ENCODE data around the gene RNF220.
"Not testable (repeated sequence)": the region's sequence is repeated elsewhere in the genome, so short reads cannot be mapped to it uniquely, and the experiment has no call there.

Gene RNF220

DNA sequence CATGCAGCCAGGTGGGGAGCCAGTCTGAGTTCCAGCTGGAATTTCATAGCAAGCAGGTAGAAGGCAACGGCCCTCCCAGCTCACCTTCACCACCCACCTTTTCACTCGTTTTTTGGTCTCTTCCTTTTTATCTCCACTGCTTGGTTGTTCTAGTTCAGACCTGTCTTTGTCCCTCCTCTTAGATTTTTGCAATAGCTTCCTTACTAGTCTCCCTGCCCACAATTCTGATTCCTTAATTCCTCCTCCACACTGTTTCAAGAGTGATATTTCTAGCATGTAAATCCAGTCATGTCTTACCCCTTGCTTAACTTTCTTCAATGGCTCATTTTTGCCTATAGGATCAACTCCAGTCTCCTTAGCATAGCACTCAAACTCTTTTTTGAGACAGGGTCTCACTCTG, 149.7 kb downstream of the RNF220 start:
- DNase-seq, result no peak

DNA sequence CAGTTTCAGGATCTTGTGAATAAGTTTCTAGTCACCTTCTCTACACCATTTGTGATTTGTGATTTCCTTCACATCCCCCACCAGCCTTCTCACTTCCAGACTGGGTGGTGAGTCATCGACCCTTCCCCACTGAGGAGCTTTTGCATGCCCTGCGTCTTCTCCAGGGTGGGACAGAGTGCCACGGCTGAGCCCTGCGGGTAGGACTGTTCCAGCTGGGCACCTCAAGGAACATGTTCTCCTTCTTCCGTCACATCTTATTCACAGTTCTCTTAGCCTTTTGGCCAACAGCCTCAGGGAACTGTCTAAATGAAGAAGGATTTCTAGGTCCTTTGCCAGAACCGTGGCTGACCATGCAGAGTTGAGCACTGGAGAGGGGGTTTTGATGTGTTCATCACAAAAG, 152.7 kb downstream of the RNF220 start:
- no peak for DNase-seq

DNA sequence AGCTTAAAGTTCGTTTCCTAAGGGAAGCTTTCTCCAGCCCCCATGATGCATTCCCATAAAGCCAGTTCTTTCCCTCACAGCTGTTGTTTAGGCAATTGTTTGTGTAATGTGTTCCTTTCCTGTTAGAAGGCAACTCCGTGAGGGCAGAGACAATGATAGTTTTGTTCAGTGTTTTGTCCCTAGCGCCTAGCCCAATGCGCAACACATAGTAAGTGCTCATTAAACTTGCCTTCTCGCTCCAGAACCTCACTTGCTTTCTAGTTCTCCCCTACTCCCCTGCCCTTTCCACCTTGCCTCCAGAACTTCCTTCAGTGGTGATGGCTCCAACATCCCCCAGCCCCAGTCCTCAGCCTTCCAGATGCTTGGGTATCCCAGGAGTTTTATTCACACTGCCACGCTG, 153.8 kb downstream of the RNF220 start:
- DNase-seq, result no peak

DNA sequence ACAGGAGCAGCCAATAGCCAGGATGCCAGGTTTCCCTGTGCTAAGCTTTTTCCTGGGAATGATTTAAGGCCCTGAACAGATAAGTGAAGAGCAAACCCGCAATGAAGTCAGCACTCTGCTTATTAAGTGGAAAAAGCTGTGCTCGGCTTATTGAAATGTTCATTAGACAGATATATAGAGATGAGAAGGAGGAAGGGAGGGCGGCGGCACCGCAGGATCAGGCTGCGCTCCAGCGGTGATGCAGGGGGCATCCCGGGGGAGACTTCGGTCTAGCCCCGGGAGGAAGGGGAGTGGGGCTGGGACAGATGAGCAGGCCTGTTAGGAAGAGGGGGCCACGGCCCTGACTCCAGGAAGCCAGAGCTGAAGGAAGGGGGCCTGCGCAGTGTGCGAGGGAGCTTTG, 154.3 kb downstream of the RNF220 start:
- DNase-seq, result no peak

DNA sequence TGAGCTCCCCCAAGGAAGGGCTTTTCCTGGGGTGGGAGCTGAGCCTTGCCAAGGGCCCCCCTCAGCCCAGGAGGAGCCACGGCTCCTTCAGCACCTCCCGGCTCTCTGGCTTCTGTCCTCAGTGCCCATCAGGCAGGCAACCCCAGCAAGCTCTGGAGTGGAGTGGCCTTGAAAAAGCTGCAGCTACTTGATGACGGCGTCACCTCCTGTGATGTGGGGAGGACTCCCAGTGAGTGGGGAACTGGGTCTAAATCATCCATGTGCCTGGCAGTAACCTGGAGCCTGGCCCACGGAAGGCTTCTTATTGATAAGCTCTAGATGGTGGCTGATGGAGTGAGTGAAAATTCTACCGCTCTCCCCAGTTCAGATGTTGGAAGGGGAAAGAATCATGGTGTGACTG, 154.9 kb downstream of the RNF220 start:
- no peak for DNase-seq

DNA sequence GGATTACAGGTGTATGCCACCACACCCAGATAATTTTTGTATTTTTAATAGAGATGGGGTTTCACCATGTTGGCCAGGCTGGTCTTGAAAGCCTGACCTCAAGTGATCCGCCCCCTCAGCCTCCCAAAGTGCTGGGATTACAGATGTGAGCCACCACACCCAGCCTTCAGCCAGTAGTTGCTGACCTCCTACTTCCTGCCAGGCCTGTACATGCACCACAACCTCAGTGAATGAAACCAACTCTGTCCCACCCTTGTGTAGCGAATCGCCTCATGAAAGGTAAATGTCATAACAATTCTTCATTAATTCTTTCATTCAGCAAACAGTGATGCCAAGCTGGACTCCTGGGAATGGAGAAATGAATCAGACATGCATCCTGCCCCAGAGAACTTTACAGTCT, 155.6 kb downstream of the RNF220 start:
- not testable (repeated sequence) for DNase-seq

DNA sequence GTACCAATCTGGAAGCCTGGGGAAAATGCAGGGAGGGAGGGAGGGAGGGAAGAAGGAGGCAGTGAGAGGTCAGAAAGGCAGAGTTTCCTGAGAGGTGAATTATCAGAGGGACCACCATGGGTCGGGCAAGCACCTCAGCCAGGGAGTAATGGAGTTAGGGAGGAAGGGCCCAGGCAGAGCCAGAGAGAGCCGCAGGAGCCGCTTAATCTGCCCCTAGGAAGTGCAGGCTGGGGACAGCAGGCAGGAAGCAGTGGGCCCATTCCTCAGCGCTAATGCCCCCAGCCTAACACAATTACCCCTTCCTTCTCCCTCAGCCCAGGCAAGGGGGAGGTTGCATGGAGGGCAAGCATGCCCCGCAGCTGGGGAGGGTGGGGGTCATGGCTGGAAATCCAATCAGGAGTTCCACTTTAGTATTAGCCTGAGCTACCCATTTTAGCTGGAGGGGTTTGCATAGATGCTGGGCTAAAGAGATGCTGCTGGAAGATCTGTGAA, 160.2 kb downstream of the RNF220 start:
- no peak for DNase-seq

DNA sequence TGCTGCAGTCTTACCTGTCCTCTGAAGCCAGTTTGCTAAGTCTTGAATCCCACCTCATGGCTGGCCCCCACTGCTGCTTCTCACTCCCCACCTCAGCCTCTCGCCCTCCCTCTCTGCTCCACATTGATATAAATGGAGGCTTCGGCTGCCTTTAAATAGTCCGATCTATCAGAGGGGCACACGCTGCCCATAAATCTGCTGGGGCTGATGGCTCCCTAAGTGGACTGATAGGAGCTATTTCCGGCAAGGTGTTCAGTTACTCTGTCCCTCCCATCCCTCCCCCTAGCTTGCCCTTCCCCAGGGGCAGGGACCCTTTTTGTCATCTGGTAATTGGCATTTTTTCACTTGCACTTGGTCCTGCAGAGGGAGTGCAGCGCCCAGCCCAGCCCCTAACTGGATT, 160.8 kb downstream of the RNF220 start:
- DNase-seq, result no peak

DNA sequence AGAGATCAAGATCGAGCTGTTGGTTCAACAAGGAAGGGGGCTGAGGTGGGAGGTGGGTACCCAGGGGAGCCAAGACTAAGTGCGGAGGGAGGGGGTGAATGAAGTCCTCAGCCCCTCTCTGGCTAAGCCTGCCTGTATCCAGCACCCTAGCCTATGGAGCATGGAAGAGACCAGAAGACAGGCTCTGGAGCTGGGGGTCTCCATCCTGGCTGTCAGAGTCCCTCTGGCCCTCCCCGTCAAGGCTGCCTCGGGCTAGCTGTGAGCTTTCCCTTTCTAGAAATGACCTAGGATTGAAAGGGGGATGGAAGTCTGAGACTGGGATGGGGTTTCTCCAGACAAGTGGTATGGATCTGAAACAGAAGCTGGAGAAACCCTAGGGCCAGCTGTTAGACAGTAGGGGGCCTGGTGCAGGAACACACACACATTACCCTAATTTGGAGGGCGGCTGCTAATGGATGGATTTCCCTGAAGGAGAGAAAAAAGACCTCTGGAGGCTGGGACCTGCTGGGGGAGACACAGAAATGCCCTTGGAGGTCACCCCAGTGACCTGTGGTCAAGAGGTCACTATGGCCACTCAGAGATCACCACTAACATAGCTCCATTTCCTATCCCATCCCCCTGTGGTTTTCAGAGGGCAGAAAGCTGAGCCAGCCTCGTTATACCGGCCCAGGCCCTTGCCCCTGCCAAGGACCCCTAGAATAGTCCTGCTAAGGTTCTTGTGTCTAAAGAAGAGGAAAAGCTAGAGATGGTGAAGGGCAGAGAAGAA, 161.4 kb downstream of the RNF220 start:
- DNase-seq, result no peak

DNA sequence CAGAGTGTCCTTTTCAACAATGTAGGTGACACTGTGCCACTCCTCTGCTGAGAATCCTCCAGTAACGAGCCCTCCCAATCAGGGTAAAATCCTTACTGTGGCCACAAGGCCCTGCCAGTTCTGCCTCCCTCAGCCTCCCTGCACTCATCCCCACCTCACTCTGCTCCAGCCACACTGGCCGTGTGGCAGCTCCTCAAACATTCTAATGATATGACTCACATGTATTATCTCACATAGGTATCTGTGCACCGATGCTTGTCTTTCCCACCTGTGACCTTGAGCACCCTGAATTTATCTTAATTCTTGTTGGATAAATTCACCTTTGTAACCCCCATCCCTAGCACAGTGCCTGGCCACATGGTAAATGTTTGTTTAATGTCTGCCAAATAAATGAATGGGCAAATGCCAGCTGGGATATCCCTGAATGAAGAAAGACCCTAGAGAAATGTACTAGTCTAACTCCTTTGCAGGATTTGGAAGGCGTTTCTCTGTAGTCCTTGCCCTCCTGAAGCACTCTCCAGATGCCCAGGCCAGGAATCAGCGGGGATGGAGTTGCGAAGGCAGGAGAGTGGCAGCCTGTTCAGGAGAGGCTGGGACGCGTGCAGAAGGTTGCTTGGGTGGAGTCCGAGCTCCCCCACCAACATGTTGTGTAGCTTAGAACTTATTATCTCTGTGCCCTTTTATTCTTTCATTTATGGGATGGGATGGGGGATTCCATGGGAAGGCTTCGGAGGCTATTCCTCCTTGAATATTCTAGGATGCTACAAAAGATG, 163.3 kb downstream of the RNF220 start:
- DNase-seq, result no peak

DNA sequence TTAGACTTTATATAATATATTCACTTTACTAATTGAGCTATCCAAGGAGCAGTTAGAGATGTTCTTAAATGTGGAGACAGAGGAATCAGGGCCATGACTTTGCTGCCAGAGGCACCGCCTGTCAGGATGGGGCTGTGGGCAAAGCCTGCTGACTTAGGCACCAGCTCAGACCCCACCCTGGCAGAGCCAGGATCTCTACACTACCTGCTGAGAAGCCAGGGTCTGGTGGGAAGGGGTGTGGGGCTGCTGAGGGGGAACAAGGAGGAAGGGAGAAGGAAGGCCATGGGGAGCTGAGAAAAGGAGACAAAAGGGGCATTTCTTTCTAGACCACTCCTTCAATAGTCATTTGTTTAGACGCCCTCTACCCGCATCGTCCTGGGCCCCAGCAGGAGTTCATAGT, 164.4 kb downstream of the RNF220 start:
- no peak for DNase-seq

DNA sequence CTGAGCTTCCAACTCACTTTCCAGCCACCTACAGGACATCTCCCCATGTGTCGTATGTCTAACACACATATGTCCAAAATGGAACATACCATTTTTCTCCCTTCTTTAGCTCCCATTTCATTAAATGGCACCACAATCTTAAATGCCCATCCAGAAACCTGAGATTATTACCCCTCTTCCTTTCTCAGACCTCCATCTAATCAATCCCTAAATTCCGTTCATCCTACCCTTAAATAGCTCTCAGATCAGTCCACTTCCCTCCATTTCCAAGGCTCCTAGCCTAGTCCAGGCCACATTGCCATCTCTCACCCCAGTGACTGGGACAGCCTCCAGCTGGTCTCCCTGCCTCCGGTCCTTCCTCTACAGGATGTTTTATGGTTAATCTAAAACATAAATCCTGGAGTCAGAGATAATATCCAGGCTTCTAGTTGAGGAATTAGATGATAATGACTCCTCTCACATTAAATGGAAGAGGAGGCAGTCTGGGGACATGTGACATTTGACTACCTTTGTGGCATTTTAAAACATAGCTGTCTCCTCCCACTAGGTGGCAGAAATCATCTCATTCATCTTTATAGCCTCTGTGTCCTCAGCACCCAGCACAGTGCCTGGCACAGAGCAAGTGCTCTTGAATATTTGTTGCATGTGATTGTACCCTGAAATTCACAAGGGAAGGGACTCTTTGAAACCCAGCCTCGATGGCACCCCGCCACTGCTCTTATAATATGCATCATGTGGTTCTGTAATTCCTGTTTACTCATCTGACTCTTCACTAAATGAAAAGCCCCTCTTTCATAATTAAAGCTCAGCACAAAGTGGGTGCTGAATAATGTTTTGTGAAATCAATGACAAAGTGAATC, 166.9 kb downstream of the RNF220 start:
- peak; percentile 7 to 26 for DNase-seq

DNA sequence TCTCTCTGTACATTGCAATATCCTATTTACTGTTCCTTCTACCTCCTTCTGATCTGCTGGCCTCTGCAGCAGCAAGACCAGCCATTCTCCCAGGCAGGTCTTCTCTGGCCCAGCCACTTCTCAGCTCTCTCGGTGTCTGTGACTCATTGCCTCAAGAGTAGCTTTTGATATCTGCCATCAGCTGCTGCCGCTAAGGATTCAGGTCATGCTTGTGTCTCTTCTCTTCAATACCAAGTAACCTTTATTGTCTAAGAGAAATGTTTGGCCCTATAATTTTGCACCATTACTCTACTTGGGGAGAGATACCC, 167.5 kb downstream of the RNF220 start:
- no peak for DNase-seq

DNA sequence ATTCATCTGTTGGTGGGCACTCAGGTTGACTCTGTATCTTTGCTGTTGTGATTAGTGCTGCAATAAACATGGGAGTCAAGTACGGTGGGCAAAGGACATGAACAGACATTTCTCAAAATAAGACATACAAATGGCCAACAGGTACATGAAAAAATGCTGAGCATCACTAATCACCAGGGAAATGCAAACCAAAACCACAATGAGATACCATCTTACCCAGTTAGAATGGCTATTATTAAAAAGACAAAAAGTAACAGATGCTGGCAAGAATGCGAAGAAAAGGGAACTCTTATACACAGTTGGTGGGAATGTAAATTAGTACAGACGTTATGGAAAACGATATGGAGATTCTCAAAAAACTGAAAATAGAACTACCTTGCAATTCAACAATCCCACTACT, 170.3 kb downstream of the RNF220 start:
- DNase-seq, result no peak

DNA sequence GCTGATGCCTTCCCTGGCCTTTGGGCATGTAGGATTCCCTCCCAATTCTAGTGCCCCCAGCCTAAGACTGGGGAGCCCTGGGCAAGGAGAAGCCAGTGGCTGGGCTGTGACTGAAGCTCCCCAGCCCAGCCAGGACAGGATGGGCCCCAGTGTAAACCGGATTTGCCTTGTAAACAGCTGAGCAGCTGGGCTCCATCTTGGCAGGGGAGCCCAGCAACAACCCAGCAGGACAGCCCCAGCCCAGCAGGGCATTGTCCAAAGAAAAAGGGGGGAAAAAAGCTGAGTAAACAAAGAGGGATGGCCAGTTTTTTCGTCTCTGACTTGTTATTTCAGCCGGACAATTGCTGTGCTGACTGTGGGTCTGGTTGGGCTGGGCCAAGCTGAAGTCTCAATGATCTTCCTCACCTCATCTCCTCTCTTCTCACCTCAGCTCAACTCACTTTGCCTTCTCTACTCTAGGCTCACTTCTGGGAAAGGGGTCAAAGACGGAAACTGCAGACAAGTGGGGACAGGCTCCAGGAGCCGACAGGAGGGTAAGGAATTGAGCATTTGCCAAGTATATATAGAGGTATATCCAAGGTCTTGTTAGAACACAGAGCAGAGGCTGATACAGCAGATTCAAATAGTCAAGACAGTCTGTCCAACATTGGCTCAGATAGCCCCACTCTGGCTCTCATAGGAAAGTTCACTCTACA, 171.5 kb downstream of the RNF220 start:
- no peak for DNase-seq

DNA sequence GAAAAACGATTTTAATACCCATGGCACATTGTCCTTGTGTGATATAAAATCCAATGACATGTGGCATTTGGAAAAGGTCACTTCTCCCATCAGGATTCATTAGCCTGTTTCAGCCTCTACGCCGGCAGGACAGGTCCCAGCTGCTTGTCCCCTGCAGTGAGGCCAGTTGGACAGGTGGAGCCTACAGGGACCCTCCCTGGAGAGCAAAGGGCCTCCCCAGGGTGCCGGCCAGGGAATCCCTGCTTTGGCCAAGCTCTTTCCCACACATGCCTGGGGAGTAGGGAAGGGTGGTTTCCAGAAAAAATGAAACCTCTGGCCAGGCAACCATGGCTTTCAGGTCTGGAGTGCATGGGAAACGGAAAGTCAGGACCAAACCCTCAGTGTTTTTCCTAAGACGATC, 176.2 kb downstream of the RNF220 start:
- no peak for DNase-seq

DNA sequence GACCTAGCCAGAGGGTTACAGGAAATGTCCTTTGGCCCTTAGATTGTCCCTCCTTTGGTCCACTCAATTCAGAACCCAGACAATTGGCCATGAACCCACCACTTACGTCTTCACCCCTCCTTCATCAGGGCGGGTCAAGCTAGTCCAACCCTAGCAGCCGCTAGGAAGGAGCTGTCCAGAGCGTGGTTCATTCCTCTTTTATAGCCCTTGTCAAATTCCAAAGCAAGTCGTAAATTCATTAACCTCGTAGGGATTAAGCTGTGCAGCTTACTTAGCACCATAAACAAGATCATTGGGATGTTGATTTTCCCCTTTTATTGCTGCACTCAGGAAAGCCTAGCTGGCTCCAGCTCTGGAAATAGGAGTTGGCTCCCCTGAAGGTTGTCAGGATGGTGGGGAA, 179.1 kb downstream of the RNF220 start:
- no peak for DNase-seq

DNA sequence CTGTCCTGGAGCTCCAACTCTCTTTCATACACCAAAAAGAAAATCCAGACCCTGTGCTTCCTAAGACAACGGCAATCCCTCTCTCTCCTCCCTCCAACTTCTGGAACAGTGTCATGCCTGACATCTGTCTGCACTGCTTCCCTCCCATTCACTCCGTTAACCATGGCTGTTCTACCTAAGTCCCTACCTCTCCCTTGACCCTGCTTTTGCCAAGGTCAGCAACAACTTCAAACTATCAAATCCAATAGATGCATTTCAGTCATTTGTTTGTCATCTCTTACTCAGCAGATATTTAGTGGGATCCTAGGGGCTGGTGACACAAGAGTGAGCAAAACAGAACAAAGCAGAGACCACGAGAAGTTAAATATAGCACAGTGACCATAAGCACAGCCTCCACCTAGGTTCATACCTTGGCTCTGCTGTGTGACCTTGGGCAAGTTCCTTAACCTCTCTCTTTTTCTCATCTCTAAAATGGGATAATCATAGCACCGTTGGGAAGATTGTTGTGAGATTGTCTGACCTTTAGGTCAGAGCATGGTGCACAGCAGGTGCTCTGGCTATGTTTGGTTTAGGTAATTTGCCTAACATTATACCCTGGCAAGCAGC, 180.4 kb downstream of the RNF220 start:
- DNase-seq, result no peak

DNA sequence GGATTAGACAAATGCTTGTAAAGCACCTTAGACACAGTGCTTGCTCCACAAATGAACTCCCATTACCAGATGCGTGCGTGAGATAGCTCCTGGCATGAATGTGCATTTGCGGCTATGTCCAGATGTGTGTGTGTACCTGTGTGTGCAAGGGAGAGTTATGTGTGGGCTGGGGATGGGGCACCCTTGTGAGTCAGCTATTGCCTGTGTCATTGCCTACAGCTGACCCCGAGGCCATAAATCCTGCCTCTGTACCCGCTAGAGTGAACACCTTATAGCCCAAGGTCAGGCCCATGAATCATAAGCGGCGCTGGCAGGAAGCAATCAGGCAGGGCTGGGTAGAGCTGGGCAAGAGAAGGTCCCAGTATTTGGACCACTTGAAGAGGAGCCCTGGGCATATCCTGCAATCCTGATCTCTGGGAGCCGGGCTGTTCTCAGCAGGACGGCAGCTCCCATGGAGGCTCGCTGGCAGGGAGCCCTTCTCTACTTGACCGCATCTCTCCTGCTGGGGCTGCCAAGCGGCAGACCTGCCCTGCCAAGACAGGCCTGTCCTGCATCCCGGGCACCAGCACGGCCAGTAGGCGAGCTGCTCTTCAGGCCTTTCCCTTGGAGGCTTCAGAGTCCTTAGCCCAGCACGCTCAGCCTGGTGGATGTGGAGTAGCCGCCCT, 182.9 kb downstream of the RNF220 start:
- DNase-seq, result no peak

DNA sequence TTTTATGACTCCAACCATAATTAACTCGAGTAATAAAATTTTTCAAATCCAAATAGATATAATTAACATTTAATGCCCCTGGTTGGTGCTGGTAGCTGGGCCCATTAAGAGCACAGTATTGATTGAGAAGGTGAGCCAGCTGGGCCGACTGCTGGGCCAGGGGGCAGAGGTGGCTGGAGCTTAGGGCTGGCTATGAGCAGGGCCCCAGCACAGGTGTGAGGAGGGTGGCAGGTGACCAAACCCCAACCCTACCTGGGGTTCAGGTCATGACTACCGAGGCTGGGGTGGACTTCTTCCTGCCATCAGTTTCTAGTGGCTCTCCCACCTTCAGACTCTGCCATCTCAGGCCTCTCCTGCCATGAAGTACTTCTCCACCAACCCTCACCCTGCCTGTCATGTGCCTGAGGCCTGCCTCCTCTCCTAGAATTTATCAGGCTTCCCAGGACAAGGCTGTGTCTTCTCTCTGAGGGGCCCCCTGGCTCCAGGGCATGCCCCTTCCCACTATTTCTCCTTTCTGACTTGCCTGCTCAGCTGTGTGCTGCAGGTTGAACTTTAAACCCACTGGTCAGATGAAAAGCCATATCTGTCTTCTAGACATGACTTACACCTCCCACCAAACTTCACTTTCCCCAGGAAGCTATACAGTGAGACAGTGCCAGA, 183.6 kb downstream of the RNF220 start:
- no peak for DNase-seq

DNA sequence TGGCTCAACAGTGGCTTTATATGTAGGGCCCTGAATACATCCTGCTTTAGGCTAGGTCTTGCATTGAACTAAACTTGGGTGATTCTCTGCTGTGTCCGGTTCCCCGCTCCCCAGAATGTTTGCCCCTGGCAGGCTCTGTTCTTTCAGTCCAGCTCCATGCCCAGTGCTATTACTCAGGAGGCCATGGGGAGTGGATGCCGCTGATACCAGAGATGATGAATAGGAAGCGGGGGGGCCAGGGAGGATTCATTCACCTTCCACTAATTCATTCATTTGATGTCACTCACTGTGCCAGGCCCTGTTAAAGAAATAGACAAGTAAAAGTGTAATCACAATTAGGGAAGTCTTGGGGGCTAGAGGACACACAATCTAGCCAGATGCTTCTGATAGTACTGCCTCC, 185.4 kb downstream of the RNF220 start:
- no peak for DNase-seq

All from AML-193 (cell line).